ENCODE results near the gene CRTAP.
"Not testable (repeated sequence)": the region's sequence is repeated elsewhere in the genome, so short reads cannot be mapped to it uniquely, and the experiment has no call there.

Gene CRTAP

DNA sequence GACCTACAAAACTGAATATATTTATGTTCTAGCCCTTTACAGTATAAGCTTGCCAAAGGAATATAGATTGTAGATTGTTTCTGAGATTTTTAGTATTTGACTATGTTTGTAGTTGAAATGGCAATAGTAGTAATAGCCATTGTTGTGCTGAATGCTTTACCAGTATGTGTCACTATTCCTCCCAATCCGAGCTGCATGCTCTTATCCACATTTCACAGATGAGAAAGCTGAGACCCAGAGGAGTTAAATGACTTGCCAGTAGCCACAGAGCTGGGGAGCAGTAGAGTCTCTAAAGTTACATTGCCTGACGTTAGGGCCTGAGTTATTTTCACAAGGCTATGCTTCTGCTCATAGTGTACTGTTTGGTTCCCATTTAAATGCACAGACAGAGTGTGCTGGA is 13.6 kb upstream of the CRTAP start:
- no peak for DNase-seq

DNA sequence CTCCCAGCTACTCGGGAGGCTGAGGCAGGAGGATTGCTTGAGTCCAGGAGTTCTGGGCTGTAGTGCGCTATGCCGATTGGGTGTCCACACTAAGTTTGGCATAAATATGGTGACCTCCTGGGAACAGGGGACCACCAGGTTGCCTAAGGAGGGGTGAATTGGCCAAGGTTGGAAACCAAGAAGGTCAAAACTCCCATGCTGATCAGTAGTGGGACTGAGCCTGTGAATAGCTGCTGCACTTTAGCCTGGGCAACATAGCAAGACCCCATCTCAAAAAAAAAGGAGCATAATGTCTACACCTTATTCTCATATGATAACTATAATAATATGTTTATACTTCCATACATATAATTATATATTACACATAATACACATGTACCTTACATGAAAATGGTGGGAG is 10.8 kb upstream of the CRTAP start:
- DNase-seq = no peak

DNA sequence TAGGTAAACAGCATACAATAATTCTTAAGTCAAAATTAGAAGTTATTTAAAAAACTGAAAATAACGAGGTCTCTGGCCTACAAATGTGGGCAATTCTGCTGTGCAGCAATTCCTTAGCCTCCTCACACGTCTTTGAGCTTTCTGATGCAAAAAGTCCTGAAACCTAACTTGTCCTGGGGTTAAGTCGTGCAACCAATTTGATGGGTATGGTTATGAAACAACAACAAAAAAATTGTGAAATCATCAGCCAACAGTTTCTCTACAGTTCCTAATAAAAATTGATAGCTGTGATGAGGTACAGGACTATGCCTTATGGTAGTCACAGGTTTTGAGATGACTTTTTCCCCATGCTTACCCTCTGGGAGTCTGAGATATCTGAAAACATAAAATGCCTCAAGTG is 10.3 kb upstream of the CRTAP start:
- DNase-seq = no peak

DNA sequence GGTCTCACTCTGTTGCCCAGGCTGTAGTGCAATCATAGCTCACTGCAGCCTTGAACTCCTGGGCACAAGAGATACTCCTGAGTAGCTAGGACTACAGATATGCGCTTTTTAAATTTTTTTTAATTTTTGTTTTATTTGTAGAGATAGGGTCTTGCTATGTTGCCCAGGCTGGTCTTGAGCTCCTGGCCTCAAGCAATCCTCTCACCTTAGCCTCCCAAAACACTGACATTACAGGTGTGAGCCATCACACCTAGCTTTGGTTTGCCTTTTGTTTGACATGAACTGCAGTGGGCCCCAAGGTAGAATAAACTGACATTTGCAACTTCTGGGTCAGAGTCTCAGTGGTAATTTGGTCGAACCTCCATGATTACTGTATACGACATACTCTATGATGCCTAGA is 9.0 kb upstream of the CRTAP start:
- no peak for DNase-seq

DNA sequence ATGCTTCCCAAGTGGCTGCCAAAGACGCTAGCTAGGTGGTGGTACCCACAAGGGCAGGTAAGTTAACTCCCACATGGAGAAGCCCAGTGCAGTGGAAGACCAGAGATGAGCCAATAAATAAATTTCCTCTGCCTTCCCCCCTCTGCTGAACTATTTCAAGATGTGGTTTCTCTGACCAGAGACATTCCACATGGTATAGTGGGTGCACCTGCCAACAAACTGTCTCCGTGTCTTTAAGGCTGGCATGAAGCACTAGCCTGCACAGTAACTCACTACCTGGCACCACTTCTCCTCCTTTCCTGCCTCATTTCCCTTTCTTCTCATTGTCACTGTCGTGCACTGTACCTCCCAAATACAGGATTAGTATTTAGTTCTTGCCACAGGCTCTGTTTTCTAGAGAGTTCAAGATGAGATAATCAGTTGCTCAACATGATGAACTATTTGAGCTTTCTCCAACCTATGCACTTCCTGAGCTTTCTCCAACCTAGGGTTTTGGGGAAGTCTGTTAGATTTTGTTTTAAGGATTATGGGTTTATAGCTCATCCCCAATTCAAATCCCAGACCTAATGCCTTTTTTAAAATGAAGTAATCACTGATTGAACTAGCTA is 8.4 kb upstream of the CRTAP start:
- no peak for DNase-seq

DNA sequence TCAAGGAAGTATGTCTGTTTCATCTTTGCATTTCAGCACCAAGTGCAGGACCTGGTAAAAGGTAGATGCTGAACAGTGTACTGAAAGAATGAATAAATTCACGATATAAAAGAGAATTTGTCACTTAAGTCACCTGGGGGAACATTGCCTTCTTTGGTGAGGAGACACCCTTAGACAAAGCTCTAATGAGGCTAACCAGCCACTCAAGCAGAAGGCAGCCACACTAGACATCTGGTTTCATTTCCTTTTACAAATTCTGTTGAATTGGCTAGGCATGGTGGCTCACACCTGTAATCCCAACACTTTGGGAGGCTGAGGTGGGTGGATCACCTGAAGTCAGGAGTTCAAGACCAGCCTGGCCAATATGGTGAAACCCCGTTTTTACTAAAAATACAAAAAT is 7.0 kb upstream of the CRTAP start:
- not testable (repeated sequence) for DNase-seq

DNA sequence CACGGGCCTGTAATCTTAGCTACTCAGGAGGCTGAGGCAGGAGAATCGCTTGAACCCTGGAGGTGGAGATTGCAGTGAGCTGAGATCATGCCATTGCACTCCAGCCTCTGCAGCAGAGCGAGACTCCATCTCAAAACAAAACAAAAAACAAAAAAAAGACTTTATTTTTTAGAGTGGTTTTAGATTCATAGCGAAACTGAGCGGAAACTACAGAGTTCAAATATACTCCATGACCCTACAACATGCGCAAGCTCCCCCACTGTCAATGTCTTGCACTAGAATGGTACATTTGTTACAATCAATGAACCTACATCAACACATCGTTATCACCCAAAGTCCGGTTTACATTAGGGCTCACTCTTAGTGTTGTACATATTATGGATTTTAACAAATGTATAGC is 2.2 kb upstream of the CRTAP start:
- DNase-seq = no peak

DNA sequence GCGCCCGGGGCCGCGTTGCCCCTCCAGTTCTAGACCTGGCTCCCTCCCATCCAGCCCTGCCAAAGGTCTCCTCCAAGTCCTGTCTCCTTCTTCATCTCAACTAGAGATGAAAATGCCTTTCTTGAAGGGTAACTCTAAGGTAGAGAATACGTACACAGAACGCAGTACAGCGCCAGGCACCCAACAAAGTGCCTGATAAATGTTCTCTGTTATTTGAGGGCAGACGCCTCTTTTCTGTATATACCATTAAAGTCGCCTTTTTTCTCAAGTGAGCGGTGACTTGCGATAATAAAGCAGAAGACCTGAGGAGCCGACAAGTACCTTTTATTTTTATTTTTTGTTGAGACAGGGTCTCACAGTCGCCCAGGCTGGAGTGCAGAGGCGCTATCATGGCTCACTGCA is 809 bp downstream of the CRTAP start:
- no peak for DNase-seq

DNA sequence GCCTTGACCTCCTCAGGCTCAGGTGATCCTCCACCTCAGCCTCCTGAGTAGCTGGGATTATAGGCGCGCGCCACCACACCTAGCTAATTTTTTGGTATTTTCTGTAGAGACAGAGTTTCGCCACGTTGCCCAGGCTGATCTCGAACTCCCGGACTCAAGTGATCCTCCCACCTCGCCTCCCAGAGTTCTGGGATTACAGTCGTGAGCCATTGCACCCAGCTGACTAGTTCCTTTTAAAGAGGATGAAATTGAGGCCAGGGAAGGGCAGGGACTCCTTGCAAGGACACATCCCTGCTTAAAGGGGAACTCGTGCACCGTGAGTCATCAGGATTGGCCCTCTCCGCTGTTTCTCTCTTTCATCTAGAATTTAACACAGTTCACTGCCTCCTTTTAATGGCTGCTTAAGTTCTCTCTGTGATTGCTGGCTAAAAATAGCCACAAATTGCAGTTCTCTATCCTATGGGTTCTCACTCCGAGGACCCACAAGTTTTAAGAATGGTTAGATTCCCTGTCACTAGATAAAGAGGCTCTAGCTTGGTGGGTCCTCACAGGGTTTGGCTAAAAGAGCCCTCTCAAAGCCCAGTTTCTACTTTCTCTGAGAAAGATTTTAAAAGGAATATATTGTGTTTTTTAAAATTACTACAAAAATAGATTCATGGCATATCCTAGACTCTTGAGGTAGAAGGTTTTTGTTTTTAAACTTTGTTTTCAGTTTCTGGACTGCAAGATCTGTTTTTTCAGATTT is 1.4 kb downstream of the CRTAP start:
- DNase-seq = no peak

DNA sequence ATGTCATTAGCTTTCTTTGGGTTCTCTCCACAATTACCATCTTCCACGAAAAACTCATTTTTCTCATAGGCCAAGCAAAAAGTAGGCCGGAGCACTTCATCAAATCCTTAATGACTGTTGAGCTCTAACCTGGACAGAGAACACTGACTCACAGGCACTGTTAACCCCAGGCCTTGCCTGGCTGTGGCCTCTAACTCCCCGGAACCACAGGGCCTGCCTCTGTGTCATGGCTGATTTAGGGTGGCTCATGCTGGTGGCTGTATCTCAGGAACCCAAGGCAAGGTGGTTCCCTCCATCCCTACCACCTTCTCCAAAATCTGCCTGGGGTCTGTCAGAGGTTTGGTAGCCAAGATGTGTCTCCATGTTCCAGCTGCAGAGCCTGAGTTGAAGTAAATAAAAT is 3.6 kb downstream of the CRTAP start:
- DNase-seq = no peak

DNA sequence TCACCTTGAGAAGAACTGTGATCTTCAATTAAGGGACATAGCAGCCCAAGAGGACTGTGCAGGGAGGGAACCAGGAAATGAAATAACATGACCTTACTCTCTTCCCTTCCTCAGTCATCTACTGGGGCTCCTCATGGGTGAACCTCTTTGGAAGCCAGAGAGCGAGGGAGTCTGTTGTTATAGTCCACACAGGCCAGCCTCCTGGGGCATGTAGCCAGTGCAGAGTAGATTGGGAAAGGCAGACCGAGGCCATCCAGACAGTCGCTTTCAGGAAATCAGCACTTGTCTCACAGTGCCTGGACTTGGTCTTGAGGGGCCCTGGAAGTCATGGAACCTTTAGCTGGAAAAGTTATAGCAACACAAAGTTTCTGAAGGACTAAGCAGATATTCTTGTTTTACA is 6.1 kb downstream of the CRTAP start:
- no peak for DNase-seq

DNA sequence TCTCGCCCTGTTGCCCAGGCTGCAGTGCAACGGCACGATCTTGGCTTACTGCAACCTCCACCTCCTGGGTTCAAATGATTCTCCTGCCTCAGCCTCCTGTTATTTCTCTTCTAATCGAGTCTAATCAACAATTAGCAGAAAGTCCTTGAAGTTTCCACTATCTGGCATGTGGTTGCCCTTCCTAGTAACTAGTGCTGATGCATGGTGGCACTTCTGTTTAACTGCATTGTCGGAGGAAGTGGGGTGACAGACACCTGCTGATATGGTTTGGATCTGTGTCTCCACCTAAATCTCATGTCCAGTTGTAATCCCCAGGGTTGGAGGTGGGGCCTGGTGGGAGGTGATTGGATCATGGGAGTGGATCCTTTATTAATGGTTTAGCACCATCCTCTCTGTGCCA is 9.2 kb downstream of the CRTAP start:
- no peak for DNase-seq

DNA sequence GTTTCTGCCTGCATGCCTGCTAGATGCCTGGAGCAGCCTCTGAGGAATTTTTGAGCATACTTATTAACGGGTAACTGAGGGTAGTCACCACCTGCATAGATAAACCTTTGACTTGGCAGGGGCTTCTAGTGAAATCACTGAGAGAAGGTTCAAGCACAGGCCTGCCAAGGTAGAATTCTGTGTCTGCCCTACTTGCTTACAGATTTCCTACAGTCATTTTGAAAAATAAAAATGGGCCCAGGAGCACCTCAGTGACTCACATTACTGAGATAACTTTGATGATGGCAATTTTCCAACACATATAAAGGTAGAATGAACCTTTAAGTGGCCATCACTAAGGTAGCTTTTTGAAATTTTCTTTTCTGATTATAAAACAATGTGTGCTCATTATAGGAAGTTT is 10.8 kb downstream of the CRTAP start:
- DNase-seq = no peak

DNA sequence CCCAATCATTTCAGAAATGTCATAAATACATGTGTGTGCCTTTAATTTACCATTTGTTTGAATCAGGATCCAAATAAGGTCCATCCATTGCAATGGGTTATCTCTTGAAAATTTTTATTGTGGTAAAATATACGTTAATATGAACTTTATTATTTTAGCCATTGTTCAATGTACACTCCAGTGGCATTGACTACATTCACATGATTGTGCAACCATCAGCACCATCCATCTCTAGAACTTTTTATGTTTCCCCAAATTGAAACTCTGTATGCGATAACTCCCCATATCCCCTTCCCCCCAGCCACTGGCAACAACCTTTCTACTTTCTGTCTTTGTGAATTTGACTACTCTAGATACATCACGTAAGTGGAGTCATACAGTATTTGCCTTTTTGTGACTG is 12.0 kb downstream of the CRTAP start:
- DNase-seq = no peak

DNA sequence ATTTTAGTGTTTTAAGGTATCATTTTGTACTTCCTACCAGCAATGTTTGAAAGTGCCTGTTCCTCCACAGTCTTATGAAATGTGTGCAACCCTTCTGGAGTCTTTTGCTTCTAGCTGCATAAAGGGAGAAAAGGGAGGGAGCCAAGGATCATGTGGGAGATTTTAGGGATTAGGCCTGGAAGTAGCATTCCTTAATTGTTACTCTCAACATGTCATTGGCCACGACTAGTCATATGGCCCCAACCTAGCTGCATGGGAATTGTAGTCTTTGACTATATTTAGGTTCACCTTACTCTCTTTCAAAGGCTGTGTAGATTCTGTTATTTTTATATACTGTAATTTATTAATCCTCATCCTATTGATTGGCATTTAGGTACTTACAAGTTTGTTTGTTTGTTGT is 14.9 kb downstream of the CRTAP start:
- no peak for DNase-seq

DNA sequence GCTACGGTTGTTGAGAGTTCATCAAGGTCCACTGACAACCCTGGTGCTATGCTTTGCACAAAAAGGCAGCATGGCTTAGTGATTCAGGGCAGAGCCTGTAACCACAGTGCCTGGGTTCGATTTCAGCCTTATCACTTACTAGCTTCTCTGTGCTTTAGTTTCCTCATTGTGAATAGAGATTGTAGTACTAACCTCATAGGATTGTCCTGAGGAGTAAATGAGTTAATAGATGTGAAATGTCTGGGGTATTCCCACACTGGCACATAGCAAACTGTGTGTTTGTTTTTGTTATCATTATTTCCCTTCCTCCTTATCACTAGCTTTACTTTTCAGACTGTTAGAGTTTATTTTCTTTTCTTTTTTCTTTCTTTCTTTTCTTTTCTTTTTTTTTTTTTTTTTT is 16.3 kb downstream of the CRTAP start:
- no peak for DNase-seq

DNA sequence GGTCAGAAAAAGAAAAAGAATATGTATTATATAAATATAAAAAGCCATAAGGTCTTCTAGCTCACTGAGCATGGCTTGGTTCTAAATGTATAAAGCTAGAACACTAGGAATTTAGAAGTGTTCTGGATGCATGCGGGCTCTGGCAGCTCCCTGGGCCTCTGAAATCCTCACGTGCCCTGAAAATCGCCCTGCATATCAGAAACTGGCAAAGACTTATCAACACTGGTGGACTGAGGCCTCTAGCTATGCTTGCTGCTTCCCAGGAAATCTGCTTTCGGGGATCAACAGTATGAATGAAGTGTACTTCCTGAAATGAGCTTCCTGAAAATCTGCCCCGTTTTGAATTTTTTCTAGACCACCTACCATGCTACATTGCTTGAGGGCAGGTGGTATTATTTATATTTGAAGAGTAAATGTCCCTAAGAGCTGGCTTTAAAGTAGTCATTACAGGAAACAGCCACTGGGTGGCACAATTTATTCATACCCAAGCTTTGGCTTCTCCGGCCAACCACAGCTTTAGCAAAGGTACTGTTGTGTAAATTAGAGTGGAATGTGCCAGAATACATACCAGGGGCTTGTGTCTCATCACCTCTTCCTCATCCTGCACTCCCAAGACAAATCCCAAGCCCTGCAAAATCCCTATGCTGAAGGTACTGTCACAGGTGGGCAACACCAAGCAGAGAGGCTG is 17.7 kb downstream of the CRTAP start:
- DNase-seq = peak; percentile 65

DNA sequence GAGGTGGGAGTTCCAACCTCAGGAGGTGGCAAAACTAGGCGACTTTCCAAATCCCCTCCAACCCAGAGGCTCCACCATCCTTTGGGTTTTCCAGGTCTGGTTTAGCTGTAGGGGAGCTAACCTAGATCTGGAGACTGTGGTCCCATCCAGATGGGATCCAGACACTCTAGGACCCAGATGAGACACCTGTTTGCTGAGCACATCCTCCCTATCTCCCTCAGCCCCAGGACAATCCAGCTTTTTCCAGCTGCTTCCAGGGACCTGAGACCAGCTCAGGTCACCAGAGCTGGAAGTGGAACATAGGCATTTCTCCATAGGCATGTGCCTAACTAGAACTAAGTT is 18.2 kb downstream of the CRTAP start:
- DNase-seq = no peak

DNA sequence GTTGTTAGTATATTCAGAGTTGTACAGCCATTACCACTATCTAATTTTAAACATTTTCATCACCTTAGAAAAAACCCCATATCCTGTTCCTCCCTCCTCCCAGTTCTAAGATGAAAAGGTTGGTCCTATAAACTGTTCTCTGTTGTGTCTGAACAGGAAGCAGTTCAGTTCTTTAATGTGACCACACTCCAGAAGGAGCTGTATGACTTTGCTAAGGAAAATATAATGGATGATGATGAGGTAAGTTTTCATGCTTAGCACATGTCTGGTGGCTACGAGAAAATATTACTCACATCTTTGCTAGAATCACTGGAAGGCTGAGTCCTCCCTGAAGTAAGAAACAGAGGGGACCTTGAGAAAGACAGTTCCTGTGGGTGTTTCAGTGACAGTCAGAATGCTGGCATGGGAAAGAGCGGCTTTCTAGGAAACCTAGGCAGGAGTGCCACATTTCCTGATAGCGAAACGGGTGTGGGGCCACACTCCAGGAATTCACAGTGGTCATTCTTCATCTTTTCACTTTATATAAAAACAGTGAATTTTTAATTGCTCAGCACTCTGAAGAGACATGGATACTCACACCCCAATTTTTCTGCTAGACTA is 20.3 kb downstream of the CRTAP start:
- no peak for DNase-seq

DNA sequence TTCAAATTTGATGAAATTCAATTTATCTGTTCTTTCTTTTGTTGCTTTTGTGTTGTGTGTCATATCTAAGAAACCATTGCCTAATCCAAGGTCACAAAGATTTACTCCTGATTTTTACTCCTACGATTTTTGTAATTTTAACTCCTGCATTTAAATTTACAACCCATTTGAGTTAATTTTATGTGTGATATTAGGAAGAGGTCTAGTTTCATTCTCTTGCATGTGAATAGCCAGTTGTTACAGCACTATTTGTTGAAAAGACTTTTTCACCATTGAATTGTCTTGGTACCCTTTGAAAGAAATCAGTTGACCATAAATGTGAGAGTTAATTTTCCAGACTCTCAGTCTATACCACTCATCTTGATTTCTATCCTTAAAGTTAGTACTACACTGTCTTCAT is 23.9 kb downstream of the CRTAP start:
- no peak for DNase-seq

DNA sequence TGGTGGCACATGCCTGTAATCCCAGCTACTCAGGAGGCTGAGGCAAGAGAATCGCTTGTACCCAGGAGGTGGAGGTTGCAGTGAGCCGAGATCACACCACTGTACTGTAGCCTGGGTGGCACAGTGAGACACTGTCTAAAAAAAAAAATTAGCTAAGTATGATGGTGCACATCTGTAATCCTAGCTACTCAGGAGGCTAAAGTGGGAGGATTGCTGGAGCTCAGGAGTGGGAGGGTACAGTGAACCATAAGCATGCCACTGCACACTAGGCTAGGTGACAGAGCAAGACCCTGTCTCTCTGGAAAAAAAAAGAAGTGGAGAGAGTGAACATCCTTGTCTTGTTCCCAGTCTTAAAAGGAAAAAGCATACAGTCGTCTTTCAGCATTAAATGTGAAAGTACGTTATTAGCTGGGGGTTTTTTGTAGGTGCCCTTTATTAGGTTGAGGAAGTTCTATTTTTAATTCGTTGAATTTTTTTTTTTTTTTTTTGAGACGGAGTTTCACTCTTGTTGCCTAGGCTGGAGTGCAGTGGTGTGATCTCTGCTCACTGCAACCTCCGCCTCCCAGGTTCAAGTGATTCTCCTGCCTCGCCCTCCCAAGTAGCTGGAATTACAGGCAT is 25.3 kb downstream of the CRTAP start:
- DNase-seq = not testable (repeated sequence)

DNA sequence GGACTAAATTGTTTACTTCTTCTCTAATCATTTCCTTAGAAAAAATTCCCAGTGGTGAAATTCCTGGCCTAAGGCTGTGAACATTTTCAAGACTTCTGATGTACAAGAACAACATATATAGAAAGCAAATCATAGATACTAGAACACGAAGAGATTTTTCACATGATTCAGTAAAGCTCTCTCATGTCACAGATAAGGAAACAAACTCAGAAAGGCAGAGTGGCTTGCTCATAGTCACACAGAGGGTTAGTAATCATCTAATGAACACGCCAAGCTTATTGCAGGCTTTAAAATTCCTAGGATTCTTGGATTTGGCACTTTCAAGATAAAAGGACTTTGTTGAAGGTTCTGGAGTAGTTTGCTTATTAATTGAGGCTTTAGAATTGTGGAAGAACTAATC is 26.2 kb downstream of the CRTAP start:
- DNase-seq = no peak

DNA sequence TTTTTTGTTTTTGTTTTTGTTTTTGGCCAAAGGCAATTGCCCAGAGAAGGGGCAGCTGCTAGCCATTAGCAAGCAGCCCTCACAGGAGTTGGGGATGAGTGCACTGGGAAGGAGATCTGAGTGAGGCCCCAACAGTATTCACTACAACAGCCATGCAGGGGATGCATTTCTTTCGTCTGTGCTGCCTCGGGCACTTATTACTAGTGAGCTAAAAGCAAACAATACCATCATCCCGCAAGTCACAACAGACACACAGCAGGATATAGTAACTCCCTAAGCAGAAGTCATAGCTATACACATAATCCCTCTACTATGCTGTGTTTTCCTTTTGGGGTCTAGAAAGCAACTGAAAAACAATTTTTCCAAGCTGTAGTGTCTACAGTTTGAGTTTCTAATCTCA is 27.2 kb downstream of the CRTAP start:
- no peak for DNase-seq

DNA sequence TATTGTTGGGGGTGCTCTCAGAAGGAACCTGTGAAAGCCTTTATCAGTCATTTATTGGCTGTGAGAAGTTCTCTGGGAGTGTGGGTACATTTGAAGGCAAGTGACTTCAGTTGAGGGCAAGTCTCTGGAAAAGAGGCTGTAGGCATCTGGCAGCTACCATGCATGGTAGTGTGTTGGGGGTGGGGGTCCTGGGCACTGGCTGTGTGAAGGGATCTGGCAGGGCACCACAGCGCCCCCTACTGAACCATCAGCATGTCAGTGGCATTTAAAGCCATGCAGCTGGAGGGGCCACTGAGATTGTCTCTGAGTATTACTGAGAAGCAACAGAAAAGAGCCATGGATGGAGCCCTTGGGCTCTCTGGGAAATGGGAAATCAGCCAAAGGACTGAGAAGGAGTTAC is 30.6 kb downstream of the CRTAP start:
- peak; percentile 7 for DNase-seq

Measured in DMS53 (cell line).